WTC11 (cell line): ENCODE data around the gene BCL11A. TPM values are rescaled to one million over a fixed set of nuclear protein-coding genes. Genes with fewer than 3 reads are reported as not detected.
A peak's percentile ranks its signal among the peaks of the same experiment; 100 is the strongest.

Experiments
- ATAC-seq: fragments of 200-7000 bp; cut with Tn5 transposase; 2 replicates; pipeline ENCODE4 v1.10.0; 2021; ENCODE audit warnings: mild to moderate bottlenecking, moderate library complexity
- CTCF ChIA-PET: fragments of 300-600 bp; sonication (Branson Sonifier 250); formaldehyde crosslinking; loops from one replicate; lab custom pipeline; 2021; ENCODE audit warnings: antibody characterized with exemption; lab: Charles Lee
- POLR2A ChIA-PET: fragments of 350-600 bp; sonication (Branson Sonifier 250); formaldehyde crosslinking; loops from one replicate; lab custom pipeline; 2021; ENCODE audit warnings: antibody characterized with exemption; lab: Charles Lee
- DNase-seq: peaks from one replicate; pipeline ENCODE4 v3.0.0; 2021; ENCODE audit warnings: low spot score
- H3K27ac Mint-ChIP-seq: 2 replicates; pipeline ENCODE4 v1.8.0; 2021; ENCODE audit warnings: mixed read lengths
- H3K27me3 Mint-ChIP-seq: 2 replicates; pipeline ENCODE4 v1.8.0; 2021; ENCODE audit warnings: low read depth, mild to moderate bottlenecking, moderate library complexity, mixed read lengths
- H3K36me3 Mint-ChIP-seq: 2 replicates; pipeline ENCODE4 v1.8.0; 2021; ENCODE audit warnings: mixed read lengths
- H3K4me1 Mint-ChIP-seq: 2 replicates; pipeline ENCODE4 v1.8.0; 2022; ENCODE audit warnings: mixed read lengths
- H3K4me3 Mint-ChIP-seq: 2 replicates; pipeline ENCODE4 v1.8.0; 2021; ENCODE audit warnings: mild to moderate bottlenecking, moderate library complexity, mixed read lengths
- H3K9me3 Mint-ChIP-seq: 2 replicates; pipeline ENCODE4 v1.8.0; 2021; ENCODE audit warnings: mixed read lengths
- E2F5 ChIP-seq: sonication (generic); formaldehyde crosslinking; IDR thresholded peaks from 2 replicates; pipeline ENCODE4 v1.8.1; 2022; ENCODE audit warnings: mild to moderate bottlenecking, moderate library complexity, missing genetic modification reagents
- EMX1 ChIP-seq: fragments of 250-450 bp; sonication (Bioruptor Pico); IDR thresholded peaks from 2 replicates; pipeline ENCODE4 v1.8.0; 2021; ENCODE audit warnings: mild to moderate bottlenecking
- ETV6 ChIP-seq: sonication (generic); formaldehyde crosslinking; IDR thresholded peaks from 2 replicates; pipeline ENCODE4 v1.8.1; 2022; ENCODE audit warnings: mild to moderate bottlenecking, missing genetic modification reagents
- FOXK1 ChIP-seq: sonication (generic); formaldehyde crosslinking; IDR thresholded peaks from 2 replicates; pipeline ENCODE4 v1.8.0; 2022; ENCODE audit warnings: mild to moderate bottlenecking, moderate library complexity, missing genetic modification reagents
- FOXP1 ChIP-seq: sonication (generic); formaldehyde crosslinking; IDR thresholded peaks from 2 replicates; pipeline ENCODE4 v1.8.0; 2022; ENCODE audit warnings: missing genetic modification reagents, mild to moderate bottlenecking, moderate library complexity, borderline replicate concordance
- FOXP4 ChIP-seq: sonication (generic); formaldehyde crosslinking; IDR thresholded peaks from 2 replicates; pipeline ENCODE4 v1.8.0; 2022; ENCODE audit warnings: mild to moderate bottlenecking, missing genetic modification reagents
- MYBL2 ChIP-seq: sonication (generic); formaldehyde crosslinking; IDR thresholded peaks from 2 replicates; pipeline ENCODE4 v1.8.1; 2023; ENCODE audit warnings: mild to moderate bottlenecking, moderate library complexity, missing genetic modification reagents
- NR3C1 ChIP-seq: sonication (generic); formaldehyde crosslinking; conservative IDR thresholded peaks from 2 replicates; pipeline ENCODE4 v1.8.1; 2023; ENCODE audit warnings: low read depth, mild to moderate bottlenecking, missing genetic modification reagents
- SOX15 ChIP-seq: fragments of 250-450 bp; sonication (Bioruptor Pico); IDR thresholded peaks from 2 replicates; pipeline ENCODE4 v1.9.0; 2021; ENCODE audit warnings: mild to moderate bottlenecking
- ZNF121 ChIP-seq: sonication (generic); formaldehyde crosslinking; IDR thresholded peaks from 2 replicates; pipeline ENCODE4 v1.8.0; 2023; ENCODE audit warnings: missing genetic modification reagents
- ZNF281 ChIP-seq: sonication (generic); formaldehyde crosslinking; IDR thresholded peaks from 2 replicates; pipeline ENCODE4 v1.8.0; 2023; ENCODE audit warnings: mild to moderate bottlenecking, missing genetic modification reagents
- ZNF416 ChIP-seq: fragments of 250-450 bp; sonication (Bioruptor Pico); IDR thresholded peaks from 2 replicates; pipeline ENCODE4 v1.9.0; 2021; ENCODE audit warnings: mild to moderate bottlenecking, inconsistent platforms
- total RNA-seq: library from RNA; stranded (reverse); gene quantifications from 3 replicates; pipeline ENCODE4 v1.2.3, GENCODE V29; 2021
- TF ChIP-seq, protein P1 (sequence below): sonication (generic); formaldehyde crosslinking; IDR thresholded peaks from 2 replicates; pipeline ENCODE4 v1.8.0; 2022; ENCODE audit warnings: missing genetic modification reagents
- TF ChIP-seq, protein P2 (sequence below): sonication (generic); formaldehyde crosslinking; IDR thresholded peaks from 2 replicates; pipeline ENCODE4 v1.8.1; 2023; ENCODE audit warnings: mild to moderate bottlenecking, missing genetic modification reagents, moderate library complexity
- TF ChIP-seq, protein P3 (sequence below): sonication (generic); formaldehyde crosslinking; IDR thresholded peaks from 2 replicates; pipeline ENCODE4 v1.8.1; 2023; ENCODE audit warnings: mild to moderate bottlenecking, missing genetic modification reagents, moderate library complexity
- TF ChIP-seq, protein P4 (sequence below): sonication (generic); formaldehyde crosslinking; IDR thresholded peaks from 2 replicates; pipeline ENCODE4 v1.8.0; 2023; ENCODE audit warnings: missing genetic modification reagents
- TF ChIP-seq, protein P5 (sequence below): sonication (generic); formaldehyde crosslinking; IDR thresholded peaks from 2 replicates; pipeline ENCODE4 v1.8.1; 2023; ENCODE audit warnings: mild to moderate bottlenecking, moderate library complexity, missing genetic modification reagents

The BCL11A gene
- total RNA-seq, 1 experiment from 2014 or later, result 53.2 TPM

GRCh38 chr2:60522462-60522861 lies 31.0 kb downstream of the BCL11A start:
- peaks cover 91% of the 10 kb centered on the region for H3K4me1 Mint-ChIP-seq
- ATAC-seq (no peak), DNase-seq (no peak)
- H3K9me3 Mint-ChIP-seq, result no peaks in the 10 kb centered on the region
- H3K27me3 Mint-ChIP-seq, result no peaks in the 10 kb centered on the region
- ChIA-PET CTCF (interaction anchor here (0.7 to 1.7 kb wide), 3 partner anchors 27 to 38 kb away, joined by 3 to 9 read pairs (median 3); no protein-coding TSS in a partner anchor), POLR2A (no interaction called here)
- H3K4me3 Mint-ChIP-seq, result no peak overlapping the region
- H3K27ac Mint-ChIP-seq, result peak overlapping the region; percentile 35
- peaks cover 11% of the 10 kb centered on the region for H3K36me3 Mint-ChIP-seq
- TF ChIP-seq ZNF416 (CRISPR knock-in tag) (no peak), FOXK1 (CRISPR knock-in tag) (no peak)
- TF ChIP-seq, protein P1, sequence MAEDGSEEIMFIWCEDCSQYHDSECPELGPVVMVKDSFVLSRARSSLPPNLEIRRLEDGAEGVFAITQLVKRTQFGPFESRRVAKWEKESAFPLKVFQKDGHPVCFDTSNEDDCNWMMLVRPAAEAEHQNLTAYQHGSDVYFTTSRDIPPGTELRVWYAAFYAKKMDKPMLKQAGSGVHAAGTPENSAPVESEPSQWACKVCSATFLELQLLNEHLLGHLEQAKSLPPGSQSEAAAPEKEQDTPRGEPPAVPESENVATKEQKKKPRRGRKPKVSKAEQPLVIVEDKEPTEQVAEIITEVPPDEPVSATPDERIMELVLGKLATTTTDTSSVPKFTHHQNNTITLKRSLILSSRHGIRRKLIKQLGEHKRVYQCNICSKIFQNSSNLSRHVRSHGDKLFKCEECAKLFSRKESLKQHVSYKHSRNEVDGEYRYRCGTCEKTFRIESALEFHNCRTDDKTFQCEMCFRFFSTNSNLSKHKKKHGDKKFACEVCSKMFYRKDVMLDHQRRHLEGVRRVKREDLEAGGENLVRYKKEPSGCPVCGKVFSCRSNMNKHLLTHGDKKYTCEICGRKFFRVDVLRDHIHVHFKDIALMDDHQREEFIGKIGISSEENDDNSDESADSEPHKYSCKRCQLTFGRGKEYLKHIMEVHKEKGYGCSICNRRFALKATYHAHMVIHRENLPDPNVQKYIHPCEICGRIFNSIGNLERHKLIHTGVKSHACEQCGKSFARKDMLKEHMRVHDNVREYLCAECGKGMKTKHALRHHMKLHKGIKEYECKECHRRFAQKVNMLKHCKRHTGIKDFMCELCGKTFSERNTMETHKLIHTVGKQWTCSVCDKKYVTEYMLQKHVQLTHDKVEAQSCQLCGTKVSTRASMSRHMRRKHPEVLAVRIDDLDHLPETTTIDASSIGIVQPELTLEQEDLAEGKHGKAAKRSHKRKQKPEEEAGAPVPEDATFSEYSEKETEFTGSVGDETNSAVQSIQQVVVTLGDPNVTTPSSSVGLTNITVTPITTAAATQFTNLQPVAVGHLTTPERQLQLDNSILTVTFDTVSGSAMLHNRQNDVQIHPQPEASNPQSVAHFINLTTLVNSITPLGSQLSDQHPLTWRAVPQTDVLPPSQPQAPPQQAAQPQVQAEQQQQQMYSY, result no peak

GRCh38 chr2:60521626-60522025 lies 31.8 kb downstream of the BCL11A start:
- peak overlapping the region; percentile 58 for H3K27ac Mint-ChIP-seq
- CTCF ChIA-PET, result interaction anchor here (0.7 to 1.7 kb wide), 6 partner anchors 12 to 60 kb away, joined by 3 to 9 read pairs (median 4); no protein-coding TSS in a partner anchor
- TF ChIP-seq E2F5 (CRISPR knock-in tag), result no peak
- TF ChIP-seq MYBL2 (CRISPR knock-in tag), result no peak
- no peak for TF ChIP-seq ZNF281 (CRISPR knock-in tag)
- no peak for TF ChIP-seq FOXP1 (CRISPR knock-in tag)
- TF ChIP-seq, protein P2, sequence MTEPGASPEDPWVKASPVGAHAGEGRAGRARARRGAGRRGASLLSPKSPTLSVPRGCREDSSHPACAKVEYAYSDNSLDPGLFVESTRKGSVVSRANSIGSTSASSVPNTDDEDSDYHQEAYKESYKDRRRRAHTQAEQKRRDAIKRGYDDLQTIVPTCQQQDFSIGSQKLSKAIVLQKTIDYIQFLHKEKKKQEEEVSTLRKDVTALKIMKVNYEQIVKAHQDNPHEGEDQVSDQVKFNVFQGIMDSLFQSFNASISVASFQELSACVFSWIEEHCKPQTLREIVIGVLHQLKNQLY (CRISPR knock-in tag), result no peak
- TF ChIP-seq NR3C1 (CRISPR knock-in tag), result no peak
- no peak for TF ChIP-seq SOX15 (CRISPR knock-in tag)
- TF ChIP-seq, protein P3, sequence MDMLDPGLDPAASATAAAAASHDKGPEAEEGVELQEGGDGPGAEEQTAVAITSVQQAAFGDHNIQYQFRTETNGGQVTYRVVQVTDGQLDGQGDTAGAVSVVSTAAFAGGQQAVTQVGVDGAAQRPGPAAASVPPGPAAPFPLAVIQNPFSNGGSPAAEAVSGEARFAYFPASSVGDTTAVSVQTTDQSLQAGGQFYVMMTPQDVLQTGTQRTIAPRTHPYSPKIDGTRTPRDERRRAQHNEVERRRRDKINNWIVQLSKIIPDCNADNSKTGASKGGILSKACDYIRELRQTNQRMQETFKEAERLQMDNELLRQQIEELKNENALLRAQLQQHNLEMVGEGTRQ (CRISPR knock-in tag), result no peak
- no peak for TF ChIP-seq ETV6
- TF ChIP-seq ZNF121 (CRISPR knock-in tag), result no peak
- no peak for TF ChIP-seq FOXP4 (CRISPR knock-in tag)
- TF ChIP-seq EMX1, result no peak
- TF ChIP-seq, protein P4, sequence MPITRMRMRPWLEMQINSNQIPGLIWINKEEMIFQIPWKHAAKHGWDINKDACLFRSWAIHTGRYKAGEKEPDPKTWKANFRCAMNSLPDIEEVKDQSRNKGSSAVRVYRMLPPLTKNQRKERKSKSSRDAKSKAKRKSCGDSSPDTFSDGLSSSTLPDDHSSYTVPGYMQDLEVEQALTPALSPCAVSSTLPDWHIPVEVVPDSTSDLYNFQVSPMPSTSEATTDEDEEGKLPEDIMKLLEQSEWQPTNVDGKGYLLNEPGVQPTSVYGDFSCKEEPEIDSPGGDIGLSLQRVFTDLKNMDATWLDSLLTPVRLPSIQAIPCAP (CRISPR knock-in tag), result no peak
- TF ChIP-seq, protein P5, sequence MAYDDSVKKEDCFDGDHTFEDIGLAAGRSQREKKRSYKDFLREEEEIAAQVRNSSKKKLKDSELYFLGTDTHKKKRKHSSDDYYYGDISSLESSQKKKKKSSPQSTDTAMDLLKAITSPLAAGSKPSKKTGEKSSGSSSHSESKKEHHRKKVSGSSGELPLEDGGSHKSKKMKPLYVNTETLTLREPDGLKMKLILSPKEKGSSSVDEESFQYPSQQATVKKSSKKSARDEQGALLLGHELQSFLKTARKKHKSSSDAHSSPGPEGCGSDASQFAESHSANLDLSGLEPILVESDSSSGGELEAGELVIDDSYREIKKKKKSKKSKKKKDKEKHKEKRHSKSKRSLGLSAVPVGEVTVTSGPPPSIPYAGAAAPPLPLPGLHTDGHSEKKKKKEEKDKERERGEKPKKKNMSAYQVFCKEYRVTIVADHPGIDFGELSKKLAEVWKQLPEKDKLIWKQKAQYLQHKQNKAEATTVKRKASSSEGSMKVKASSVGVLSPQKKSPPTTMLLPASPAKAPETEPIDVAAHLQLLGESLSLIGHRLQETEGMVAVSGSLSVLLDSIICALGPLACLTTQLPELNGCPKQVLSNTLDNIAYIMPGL, result no peak
- TF ChIP-seq, all 79 proteins: peak for 0
- POLR2A ChIA-PET, result no interaction called here
- DNase-seq (no peak), ATAC-seq (no peak; the same call in 1 of the 2 replicates)
- H3K9me3 Mint-ChIP-seq, result no peaks in the 10 kb centered on the region
- no peak overlapping the region for H3K4me3 Mint-ChIP-seq
- H3K36me3 Mint-ChIP-seq, result peaks cover 8% of the 10 kb centered on the region
- H3K27me3 Mint-ChIP-seq, result no peaks in the 10 kb centered on the region
- H3K4me1 Mint-ChIP-seq, result peaks cover 93% of the 10 kb centered on the region
